Stimulated activated CD8-positive, alpha-beta memory T cell treated with anti-CD3 and anti-CD28 coated beads, Interleukin-15, amount 100 ng/mL, for 4 hours (primary cell): ENCODE results near the gene TLE1.
"Not testable (repeated sequence)": the region's sequence is repeated elsewhere in the genome, so short reads cannot be mapped to it uniquely, and the experiment has no call there.

Experiments used
- DNase-seq, 2 donors: peaks; one replicate each; pipeline ENCODE4 v3.0.0-alpha.2; 2020; ENCODE audit warnings: low read depth in 2 of 2

The TLE1 gene

GRCh38 chr9:81622471-81623255, 66.7 kb downstream of the TLE1 start:
- no peak for DNase-seq

- DNase-seq, result no peak
Observed at GRCh38 chr9:81621785-81622259, 67.5 kb downstream of the TLE1 start.

- no peak for DNase-seq
Observed at GRCh38 chr9:81621118-81621517, 68.2 kb downstream of the TLE1 start.

- DNase-seq, result no peak
Observed at GRCh38 chr9:81620002-81620390, 69.4 kb downstream of the TLE1 start.

- no peak for DNase-seq
Observed at GRCh38 chr9:81619353-81620001, 69.9 kb downstream of the TLE1 start.

GRCh38 chr9:81618923-81619322, 70.4 kb downstream of the TLE1 start:
- no peak for DNase-seq

- DNase-seq, result no peak
Observed at GRCh38 chr9:81616141-81616540, 73.2 kb downstream of the TLE1 start.

- no peak for DNase-seq
Observed at GRCh38 chr9:81614335-81614734, 75.0 kb downstream of the TLE1 start.

- DNase-seq, result no peak
Observed at GRCh38 chr9:81613002-81613812, 76.1 kb downstream of the TLE1 start.

- no peak for DNase-seq
Observed at GRCh38 chr9:81611664-81612063, 77.7 kb downstream of the TLE1 start.

GRCh38 chr9:81610740-81611107, 78.6 kb downstream of the TLE1 start:
- DNase-seq, result no peak

GRCh38 chr9:81609782-81610739, 79.3 kb downstream of the TLE1 start:
- no peak for DNase-seq

- no peak for DNase-seq
Observed at GRCh38 chr9:81608289-81608657, 81.1 kb downstream of the TLE1 start.

- DNase-seq, result no peak
Observed at GRCh38 chr9:81607593-81608288, 81.6 kb downstream of the TLE1 start.

GRCh38 chr9:81606261-81606660, 83.1 kb downstream of the TLE1 start:
- not testable (repeated sequence) for DNase-seq

- DNase-seq, result no peak
Observed at GRCh38 chr9:81605170-81605670, 84.1 kb downstream of the TLE1 start.

- DNase-seq, result no peak
Observed at GRCh38 chr9:81604306-81605169, 84.8 kb downstream of the TLE1 start.

- DNase-seq, result no peak
Observed at GRCh38 chr9:81602887-81603680, 86.3 kb downstream of the TLE1 start.
